Cerebellar cortex (tissue), 1 donor: Measurements from ENCODE around the gene ULK2.
A peak's percentile ranks its signal among the peaks of the same experiment; 100 is the strongest.

Source experiments
- DNase-seq: peaks from one replicate; pipeline ENCODE4 v3.0.0-alpha.2; 2015; ENCODE audit warnings: low spot score

Gene ULK2

DNA sequence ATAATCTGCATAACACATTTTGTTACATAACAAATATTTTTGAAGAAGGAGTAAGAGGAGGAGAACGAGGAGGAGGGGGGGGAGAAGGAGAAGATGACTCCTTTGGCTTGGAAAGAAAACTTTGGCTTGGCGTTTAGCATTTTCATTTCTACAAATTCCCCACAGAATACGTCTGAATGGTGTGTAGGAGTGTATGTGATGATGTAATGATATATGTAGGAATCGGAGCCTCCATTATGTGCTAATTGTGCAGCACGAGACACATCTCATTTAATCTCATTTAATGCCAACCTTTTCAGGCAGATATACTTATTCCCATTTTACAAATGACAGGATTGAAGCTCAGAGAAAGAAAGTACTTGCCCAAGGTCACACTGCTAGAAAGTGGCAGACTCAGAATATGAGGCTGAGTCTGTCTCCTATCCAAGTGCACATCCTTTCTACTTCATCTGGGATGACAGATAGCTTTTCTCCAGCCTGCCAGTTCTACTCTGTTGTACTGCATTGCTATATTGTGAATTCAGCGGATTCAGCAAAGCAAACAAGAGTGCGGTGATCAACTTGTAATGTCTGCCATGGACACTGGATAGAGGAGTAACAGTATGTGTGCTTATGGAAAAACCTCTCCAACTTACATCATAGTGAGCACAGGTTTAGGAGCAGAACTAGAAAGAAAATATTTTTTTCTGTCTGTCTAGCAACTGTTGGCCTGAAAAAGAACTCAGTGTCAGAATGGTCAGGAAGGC is 140.9 kb downstream of the ULK2 start:
- no peak for DNase-seq

DNA sequence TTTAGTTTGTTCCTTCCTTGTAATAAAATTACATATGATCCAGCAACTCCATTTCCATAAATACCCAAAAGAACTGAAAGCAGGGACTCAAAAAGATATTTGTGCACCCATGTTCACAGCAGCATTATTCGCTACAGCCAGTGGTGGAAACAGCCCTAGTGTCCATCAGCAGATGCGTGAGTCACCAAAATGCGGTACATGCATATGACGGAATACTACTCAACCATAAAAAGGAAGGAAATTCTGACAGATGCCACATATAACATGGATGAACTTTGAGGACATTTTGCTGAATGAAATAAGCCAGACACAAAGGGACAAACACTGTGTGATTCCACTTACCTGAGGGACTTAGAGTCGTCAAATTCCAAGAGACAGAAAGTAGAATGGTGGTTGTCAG is 142.2 kb downstream of the ULK2 start:
- DNase-seq: no peak

DNA sequence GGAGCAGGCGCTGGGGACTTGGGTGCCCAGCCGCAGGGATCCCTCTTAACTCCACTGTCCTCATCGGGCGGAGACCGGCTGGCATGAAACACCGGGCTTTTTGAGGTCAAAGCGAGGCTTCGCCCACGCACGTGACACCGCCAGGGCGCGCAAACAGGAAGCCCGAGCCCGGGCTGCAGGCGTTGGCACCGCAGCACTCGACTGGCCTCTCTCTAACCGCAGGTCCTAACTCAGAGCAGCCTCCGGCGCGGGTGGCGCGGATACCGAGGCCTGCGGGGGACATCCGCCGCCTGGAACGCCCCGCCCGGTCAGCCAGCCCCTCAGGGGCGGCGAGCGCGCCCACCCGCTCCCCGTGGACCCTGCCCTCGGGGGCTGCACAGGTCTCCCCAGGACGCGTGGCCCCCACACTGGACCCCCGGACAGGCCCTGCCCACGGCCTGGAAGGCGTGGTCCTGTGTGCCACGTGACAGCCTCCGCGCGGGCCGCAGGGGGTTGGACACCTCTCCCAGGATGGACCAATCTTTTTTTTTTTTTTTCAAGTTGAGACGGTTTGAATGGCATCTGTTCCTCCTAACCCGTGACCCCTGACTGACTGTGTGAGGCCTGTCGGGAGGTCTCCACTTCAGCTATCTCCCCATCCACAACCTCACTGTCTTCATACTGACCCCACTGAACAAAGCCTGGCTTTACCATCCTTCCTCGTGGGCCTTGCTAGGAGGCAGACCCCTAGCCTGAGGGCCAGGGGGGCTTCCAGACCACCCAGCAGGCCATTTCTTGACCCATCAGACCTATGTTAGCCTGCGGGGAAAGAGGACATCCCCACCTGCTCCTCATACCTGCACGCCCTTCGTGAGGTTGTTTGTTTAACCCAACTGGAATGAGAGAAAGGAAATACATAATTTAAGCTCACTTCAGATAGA is 143.0 kb downstream of the ULK2 start:
- DNase-seq: peak; percentile 30

DNA sequence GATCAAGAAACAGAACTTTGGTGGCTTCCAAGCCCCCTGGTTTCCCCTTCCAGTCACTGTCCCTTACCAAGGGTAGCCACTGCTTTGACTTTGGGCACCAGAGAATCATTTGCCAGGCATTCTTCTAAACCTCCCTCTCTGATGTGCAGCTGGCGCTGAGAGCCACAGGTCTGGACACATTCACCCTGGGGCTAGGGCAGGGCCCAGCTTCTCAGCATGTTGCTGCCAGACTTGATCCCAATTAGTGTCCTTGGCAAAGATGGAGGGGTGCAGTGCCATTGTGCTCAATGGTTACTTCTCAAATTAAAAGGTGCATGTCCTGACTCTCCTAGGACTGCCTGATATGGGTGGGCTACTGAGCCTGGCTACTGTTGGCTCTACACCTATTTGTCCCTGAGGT is 143.8 kb downstream of the ULK2 start:
- no peak for DNase-seq
